ENCODE measurements around the gene FOXS1.

The FOXS1 gene

GRCh38 chr20:31845300-31845863 lies at the start of gene FOXS1:
Gene FOXS1, minus strand, starts transcription at chr20:31845604. Its CDS starts 62 bp downstream, at chr20:31845542.
- DNase-seq (ENCODE audit: low read depth) = no peak

- no peak for DNase-seq (ENCODE audit: low read depth)
Observed at GRCh38 chr20:31890646-31891045, 45.2 kb upstream of the FOXS1 start.

GRCh38 chr20:31883829-31884228 lies 38.4 kb upstream of the FOXS1 start:
- no peak for DNase-seq (ENCODE audit: low read depth)

- no peak for DNase-seq (ENCODE audit: low read depth)
Observed at GRCh38 chr20:31881945-31882344, 36.5 kb upstream of the FOXS1 start.

GRCh38 chr20:31879143-31879987 lies 34.0 kb upstream of the FOXS1 start:
- DNase-seq (ENCODE audit: low read depth) = peak; percentile 99

- no peak for DNase-seq (ENCODE audit: low read depth)
Observed at GRCh38 chr20:31877684-31878083, 32.3 kb upstream of the FOXS1 start.

- DNase-seq (ENCODE audit: low read depth) = no peak
Observed at GRCh38 chr20:31875671-31876070, 30.3 kb upstream of the FOXS1 start.

GRCh38 chr20:31872406-31872805 lies 27.0 kb upstream of the FOXS1 start:
- no peak for DNase-seq (ENCODE audit: low read depth)

GRCh38 chr20:31871618-31871954 lies 26.2 kb upstream of the FOXS1 start:
- DNase-seq (ENCODE audit: low read depth) = no peak

- no peak for DNase-seq (ENCODE audit: low read depth)
Observed at GRCh38 chr20:31870726-31871617, 25.6 kb upstream of the FOXS1 start.

- DNase-seq (ENCODE audit: low read depth) = peak; percentile 23
Observed at GRCh38 chr20:31869942-31870725, 24.7 kb upstream of the FOXS1 start, which contains the start of the genes DUSP15 and TTLL9. Gene DUSP15, minus strand, starts transcription at chr20:31870527. Its CDS starts 190 bp downstream, at chr20:31870337. Gene TTLL9, plus strand, starts transcription at chr20:31870634. Its CDS starts 493 bp downstream, at chr20:31871127.

- DNase-seq (ENCODE audit: low read depth) = no peak
Observed at GRCh38 chr20:31869673-31869941, 24.2 kb upstream of the FOXS1 start.

- DNase-seq (ENCODE audit: low read depth) = no peak
Observed at GRCh38 chr20:31868853-31869672, 23.7 kb upstream of the FOXS1 start.

- no peak for DNase-seq (ENCODE audit: low read depth)
Observed at GRCh38 chr20:31866221-31866620, 20.8 kb upstream of the FOXS1 start.

- DNase-seq (ENCODE audit: low read depth) = no peak
Observed at GRCh38 chr20:31864521-31865400, 19.4 kb upstream of the FOXS1 start.

GRCh38 chr20:31863296-31864085 lies 18.1 kb upstream of the FOXS1 start:
- no peak for DNase-seq (ENCODE audit: low read depth)

- DNase-seq (ENCODE audit: low read depth) = no peak
Observed at GRCh38 chr20:31862506-31862905, 17.1 kb upstream of the FOXS1 start.

- DNase-seq (ENCODE audit: low read depth) = no peak
Observed at GRCh38 chr20:31862157-31862470, 16.7 kb upstream of the FOXS1 start.

GRCh38 chr20:31861385-31862156 lies 16.2 kb upstream of the FOXS1 start:
- DNase-seq (ENCODE audit: low read depth) = peak; percentile 55
